ENCODE measurements around the gene ZNF644.
"Not testable (repeated sequence)": the region's sequence is repeated elsewhere in the genome, so short reads cannot be mapped to it uniquely, and the experiment has no call there.

The ZNF644 gene

DNA sequence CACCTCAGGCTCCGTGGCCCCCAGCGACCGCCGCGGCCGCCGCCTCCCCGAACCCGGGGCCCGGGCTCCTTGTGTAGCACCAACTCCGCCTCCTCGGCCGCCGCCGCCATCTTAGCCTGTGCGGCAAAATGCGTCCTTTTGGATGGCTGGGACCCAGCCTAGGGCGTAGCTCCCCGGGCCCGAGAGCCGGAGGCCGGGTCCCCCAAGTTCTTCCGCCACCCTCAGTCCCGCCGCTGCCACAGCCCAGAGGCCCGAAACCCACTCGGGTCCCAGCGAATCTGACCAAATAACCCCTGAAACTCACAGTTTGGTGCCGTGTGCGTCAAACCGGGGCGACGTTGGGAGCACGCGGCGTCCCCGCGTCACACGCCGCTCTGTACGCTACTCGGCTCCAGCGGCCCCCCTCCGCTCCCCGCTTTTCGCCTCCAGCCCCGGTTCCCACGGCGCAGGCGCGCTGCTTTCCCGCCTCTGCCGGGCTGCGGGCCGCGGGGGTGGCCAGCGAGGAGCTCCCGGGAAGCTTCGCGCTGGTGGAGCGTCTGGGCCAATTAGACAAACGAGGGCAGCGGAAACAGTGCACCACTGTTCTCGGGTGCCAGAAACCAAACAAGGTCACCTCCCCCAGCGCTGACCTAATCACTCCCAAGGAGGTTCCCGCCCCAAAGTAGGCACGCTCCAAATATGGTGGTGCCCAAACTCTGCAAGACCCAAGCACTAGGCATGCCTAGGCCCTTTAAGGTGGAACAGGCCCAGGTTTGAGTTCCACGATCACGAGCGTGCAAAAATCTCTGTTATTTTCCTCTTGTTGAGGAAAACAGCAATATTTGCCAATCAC lies at the start of gene ZNF644:
ZNF644 (minus strand) TSS at position 350 of the 832 bp plus-strand sequence. CDS start 39,682 bp downstream, outside the sequence.
- Mint-ChIP-seq H3K4me1 (peaks cover 25% of the 10 kb centered on the region), H3K9me3 (peaks cover 17% of the 10 kb centered on the region), H3K4me3 (peak within 1 kb of the TSS; percentile 99), H3K36me3 (ENCODE audit: low read depth) (peaks cover 40% of the 10 kb centered on the region), H3K27ac (peak within 1 kb of the TSS; percentile 100), H3K27me3 (ENCODE audit: low read depth, poor library complexity) (peaks cover 8% of the 10 kb centered on the region)
- DNase-seq: peak; percentile 84
- TF ChIP-seq, protein P1, sequence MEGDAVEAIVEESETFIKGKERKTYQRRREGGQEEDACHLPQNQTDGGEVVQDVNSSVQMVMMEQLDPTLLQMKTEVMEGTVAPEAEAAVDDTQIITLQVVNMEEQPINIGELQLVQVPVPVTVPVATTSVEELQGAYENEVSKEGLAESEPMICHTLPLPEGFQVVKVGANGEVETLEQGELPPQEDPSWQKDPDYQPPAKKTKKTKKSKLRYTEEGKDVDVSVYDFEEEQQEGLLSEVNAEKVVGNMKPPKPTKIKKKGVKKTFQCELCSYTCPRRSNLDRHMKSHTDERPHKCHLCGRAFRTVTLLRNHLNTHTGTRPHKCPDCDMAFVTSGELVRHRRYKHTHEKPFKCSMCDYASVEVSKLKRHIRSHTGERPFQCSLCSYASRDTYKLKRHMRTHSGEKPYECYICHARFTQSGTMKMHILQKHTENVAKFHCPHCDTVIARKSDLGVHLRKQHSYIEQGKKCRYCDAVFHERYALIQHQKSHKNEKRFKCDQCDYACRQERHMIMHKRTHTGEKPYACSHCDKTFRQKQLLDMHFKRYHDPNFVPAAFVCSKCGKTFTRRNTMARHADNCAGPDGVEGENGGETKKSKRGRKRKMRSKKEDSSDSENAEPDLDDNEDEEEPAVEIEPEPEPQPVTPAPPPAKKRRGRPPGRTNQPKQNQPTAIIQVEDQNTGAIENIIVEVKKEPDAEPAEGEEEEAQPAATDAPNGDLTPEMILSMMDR (IDR thresholded peaks at IDR 0.05): no peak

DNA sequence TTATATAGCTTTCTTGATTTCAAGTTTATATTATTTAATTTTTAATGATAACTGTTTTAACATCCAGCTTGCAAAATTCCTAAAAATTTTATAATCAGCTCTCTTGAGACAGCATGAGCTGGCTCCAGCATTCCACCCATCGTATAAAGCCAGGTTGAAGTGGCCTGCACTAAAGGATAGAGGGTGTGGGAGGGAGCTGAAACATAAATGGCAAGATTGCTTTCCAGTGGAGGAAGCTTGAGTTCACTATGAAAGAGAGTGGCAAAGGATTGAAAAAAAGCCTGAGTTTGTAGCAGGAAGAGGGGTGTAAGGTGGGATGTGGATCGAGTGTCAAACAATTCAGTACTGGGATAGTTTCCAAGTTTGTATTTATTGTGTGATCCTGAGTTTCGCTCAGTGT lies 48.5 kb upstream of the ZNF644 start:
- Mint-ChIP-seq H3K4me1 (peaks cover 9% of the 10 kb centered on the region), H3K9me3 (no peaks in the 10 kb centered on the region), H3K36me3 (ENCODE audit: low read depth) (no peaks in the 10 kb centered on the region), H3K27ac (peak overlapping the region; percentile 33), H3K4me3 (no peak overlapping the region), H3K27me3 (ENCODE audit: low read depth, poor library complexity) (no peaks in the 10 kb centered on the region)
- TF ChIP-seq, protein P1 (IDR thresholded peaks at IDR 0.05): no peak
- DNase-seq: no peak

DNA sequence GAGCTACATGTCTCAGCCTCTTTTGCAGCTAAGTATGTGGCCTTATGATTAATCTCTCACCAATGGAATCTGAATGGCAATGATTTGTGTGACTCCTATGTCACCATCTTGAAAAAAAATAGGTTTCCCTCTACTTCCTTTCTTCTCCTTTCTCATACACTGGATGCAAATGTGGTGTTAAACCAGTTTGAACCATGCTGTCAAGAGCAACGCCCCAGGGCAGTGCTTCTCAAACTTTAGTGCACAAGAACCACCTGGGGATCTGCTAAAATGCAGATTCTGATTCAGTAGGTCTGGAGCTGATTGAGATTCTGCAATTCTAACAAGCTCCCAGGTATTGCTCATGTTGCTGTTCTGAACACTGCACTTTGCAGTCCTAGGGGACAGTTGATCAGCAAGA lies 44.7 kb upstream of the ZNF644 start:
- H3K4me1 Mint-ChIP-seq: peaks cover 6% of the 10 kb centered on the region
- DNase-seq: no peak
- H3K27me3 Mint-ChIP-seq (ENCODE audit: low read depth, poor library complexity): no peaks in the 10 kb centered on the region
- TF ChIP-seq, protein P1 (IDR thresholded peaks at IDR 0.05): no peak
- H3K27ac Mint-ChIP-seq: no peak overlapping the region
- no peaks in the 10 kb centered on the region for H3K36me3 Mint-ChIP-seq (ENCODE audit: low read depth)
- no peaks in the 10 kb centered on the region for H3K9me3 Mint-ChIP-seq
- no peak overlapping the region for H3K4me3 Mint-ChIP-seq

DNA sequence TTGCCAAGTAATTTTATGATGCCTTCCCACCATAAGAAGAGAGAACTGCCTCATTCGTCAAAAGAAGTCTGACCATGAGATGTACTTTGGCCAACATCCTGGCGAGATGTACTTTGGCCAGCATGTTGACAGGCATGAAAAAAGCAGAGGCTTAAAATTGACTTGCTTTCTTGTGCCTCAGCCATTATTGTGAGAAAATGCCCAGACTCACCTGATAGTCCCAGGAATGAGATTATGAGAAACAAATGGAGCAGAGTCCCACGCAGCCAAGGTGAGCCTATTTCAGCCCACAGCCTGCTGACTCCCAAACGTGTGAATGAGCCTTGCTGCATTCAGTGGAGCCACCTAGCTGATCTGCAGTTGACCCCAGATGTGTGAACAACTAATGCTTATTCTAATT lies 43.5 kb upstream of the ZNF644 start:
- DNase-seq: no peak
- Mint-ChIP-seq H3K4me1 (peaks cover 2% of the 10 kb centered on the region), H3K36me3 (ENCODE audit: low read depth) (no peaks in the 10 kb centered on the region), H3K27me3 (ENCODE audit: low read depth, poor library complexity) (no peaks in the 10 kb centered on the region), H3K4me3 (no peak overlapping the region), H3K9me3 (peaks cover under 1% of the 10 kb centered on the region), H3K27ac (no peak overlapping the region)
- TF ChIP-seq, protein P1 (IDR thresholded peaks at IDR 0.05): no peak

DNA sequence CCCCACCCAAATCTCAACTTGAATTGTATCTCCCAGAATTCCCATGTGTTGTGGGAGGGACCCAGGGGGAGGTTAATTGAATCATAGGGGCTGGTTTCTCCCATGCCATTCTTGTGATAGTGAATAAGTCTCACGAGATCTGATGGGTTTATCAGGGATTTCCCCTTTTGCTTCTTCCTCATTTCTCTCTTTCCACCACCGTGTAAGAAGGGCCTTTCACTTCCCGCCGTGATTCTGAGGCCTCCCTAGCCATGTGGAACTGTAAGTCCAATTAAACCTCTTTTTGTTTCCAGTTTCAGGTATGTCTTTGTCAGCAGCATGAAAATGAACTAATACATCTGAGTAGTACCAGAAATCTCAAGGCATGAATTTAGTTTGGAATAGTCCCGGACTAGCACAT lies 41.6 kb upstream of the ZNF644 start:
- not testable (repeated sequence) for H3K4me3 Mint-ChIP-seq; H3K9me3 Mint-ChIP-seq; H3K27me3 Mint-ChIP-seq (ENCODE audit: low read depth, poor library complexity); DNase-seq; H3K36me3 Mint-ChIP-seq (ENCODE audit: low read depth); H3K27ac Mint-ChIP-seq; H3K4me1 Mint-ChIP-seq

DNA sequence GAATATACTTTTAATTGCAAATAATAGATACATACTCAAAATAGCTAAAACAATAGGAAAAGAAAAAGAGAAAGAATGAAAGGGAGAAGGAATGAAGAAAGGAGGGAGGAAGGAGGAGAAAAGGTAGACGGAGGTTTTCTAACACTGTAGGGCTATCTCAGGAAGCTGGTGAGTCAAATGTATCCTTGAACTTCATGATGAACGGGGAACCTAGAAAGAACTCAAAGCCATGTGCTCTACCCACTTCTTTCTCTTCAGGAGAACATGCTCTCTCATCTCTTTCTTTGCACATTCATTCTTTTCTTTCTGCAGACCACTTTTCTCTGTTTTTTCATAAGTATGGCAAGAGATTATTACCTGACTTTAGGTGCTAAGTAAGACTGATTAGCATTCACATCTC lies 37.3 kb upstream of the ZNF644 start:
- DNase-seq: no peak
- TF ChIP-seq, protein P1 (IDR thresholded peaks at IDR 0.05): no peak
- Mint-ChIP-seq H3K4me1 (no peaks in the 10 kb centered on the region), H3K36me3 (ENCODE audit: low read depth) (no peaks in the 10 kb centered on the region), H3K27me3 (ENCODE audit: low read depth, poor library complexity) (peaks cover 3% of the 10 kb centered on the region), H3K27ac (no peak overlapping the region), H3K9me3 (peaks cover 4% of the 10 kb centered on the region), H3K4me3 (no peak overlapping the region)
